Measurements from ENCODE around the gene LARGE1. TPM values are rescaled to one million over a fixed set of nuclear protein-coding genes. Genes with fewer than 3 reads are reported as not detected.

The LARGE1 gene
- polyA plus RNA-seq, 3 donors = 0.05 to 0.13 TPM; not detected in 1

GRCh38 chr22:33659448-33659847 lies 260.8 kb downstream of the LARGE1 start:
- H3K9ac ChIP-seq (ENCODE audit: insufficient read depth, low read length, poor library complexity, severe bottlenecking) = no peak overlapping the region
- H3K4me3 ChIP-seq (replicated peaks in 1 of 3; ENCODE audit: low read depth in 2 of 3, low read length in 3 of 3) = no peak overlapping the region
- H3K4me2 ChIP-seq (replicated peaks; ENCODE audit: extremely low read depth, low read length, poor library complexity, severe bottlenecking) = no peak overlapping the region
- no peak overlapping the region for H3K27ac ChIP-seq (ENCODE audit: low read depth in 1 of 2, low read length in 2 of 2)
- peaks cover 33 to 52% of the 10 kb centered on the region in 2 donors for H3K9me3 ChIP-seq (replicated peaks in 1 of 2; ENCODE audit: control insufficient read depth in 1 of 2, insufficient read depth in 1 of 2, low read length in 2 of 2)
- Mint-ChIP-seq H3K27me3 (ENCODE audit: low read depth in 3 of 3) (no peaks in the 10 kb centered on the region), H3K27ac (no peak overlapping the region), H3K36me3 (no peaks in the 10 kb centered on the region), H3K4me3 (no peak overlapping the region), H3K9me3 (peaks cover 8 to 48% (median 16%) of the 10 kb centered on the region in 7 donors), H3K4me1 (no peaks in the 10 kb centered on the region)
- intact Hi-C loops (cut with micrococcal nuclease) = no loop called here
- no peaks in the 10 kb centered on the region for H3K4me1 ChIP-seq (ENCODE audit: control insufficient read depth in 1 of 2, insufficient read depth in 2 of 2, low read length in 2 of 2)
- H3K36me3 ChIP-seq (replicated peaks in 1 of 2; ENCODE audit: control insufficient read depth in 1 of 2, insufficient read depth in 2 of 2, low read length in 2 of 2) = no peaks in the 10 kb centered on the region
- TF ChIP-seq CTCF (IDR thresholded peaks at IDR 0.05) = no peak
- no peak overlapping the region for H2AFZ ChIP-seq (ENCODE audit: insufficient read depth, low read depth, low read length, poor library complexity, severe bottlenecking)
- H3K79me2 ChIP-seq (ENCODE audit: insufficient read depth, low read length) = no peaks in the 10 kb centered on the region
- H3K27me3 ChIP-seq (ENCODE audit: control insufficient read depth in 2 of 2, insufficient read depth in 2 of 2, low read length in 2 of 2) = no peaks in the 10 kb centered on the region
- H4K20me1 ChIP-seq (ENCODE audit: insufficient read depth, low read length) = no peaks in the 10 kb centered on the region
- WGBS (ENCODE audit: insufficient coverage) = 89% methylated on average over 2 of the region's 2 CpGs
- no peak for DNase-seq

- H3K4me3 Mint-ChIP-seq = no peak overlapping the region
- Histone ChIP-seq H3K27me3 (ENCODE audit: control insufficient read depth in 2 of 2, insufficient read depth in 2 of 2, low read length in 2 of 2) (no peaks in the 10 kb centered on the region), H3K79me2 (ENCODE audit: insufficient read depth, low read length) (no peaks in the 10 kb centered on the region), H3K36me3 (replicated peaks in 1 of 2; ENCODE audit: control insufficient read depth in 1 of 2, insufficient read depth in 2 of 2, low read length in 2 of 2) (no peaks in the 10 kb centered on the region), H3K4me3 (replicated peaks in 1 of 3; ENCODE audit: low read depth in 2 of 3, low read length in 3 of 3) (no peak overlapping the region), H3K9ac (ENCODE audit: insufficient read depth, low read length, poor library complexity, severe bottlenecking) (no peak overlapping the region), H4K20me1 (ENCODE audit: insufficient read depth, low read length) (no peaks in the 10 kb centered on the region), H3K27ac (ENCODE audit: low read depth in 1 of 2, low read length in 2 of 2) (no peak overlapping the region), H2AFZ (ENCODE audit: insufficient read depth, low read depth, low read length, poor library complexity, severe bottlenecking) (no peak overlapping the region), H3K9me3 (replicated peaks in 1 of 2; ENCODE audit: control insufficient read depth in 1 of 2, insufficient read depth in 1 of 2, low read length in 2 of 2) (peaks cover 29 to 53% of the 10 kb centered on the region in 2 donors), H3K4me1 (ENCODE audit: control insufficient read depth in 1 of 2, insufficient read depth in 2 of 2, low read length in 2 of 2) (no peaks in the 10 kb centered on the region), H3K4me2 (replicated peaks; ENCODE audit: extremely low read depth, low read length, poor library complexity, severe bottlenecking) (no peak overlapping the region)
- no peaks in the 10 kb centered on the region for H3K27me3 Mint-ChIP-seq (ENCODE audit: low read depth in 3 of 3)
- no peaks in the 10 kb centered on the region for H3K4me1 Mint-ChIP-seq
- 63% methylated on average over 2 of the region's 3 CpGs for WGBS (ENCODE audit: insufficient coverage)
- DNase-seq = no peak
- no peak overlapping the region for H3K27ac Mint-ChIP-seq
- H3K36me3 Mint-ChIP-seq = no peaks in the 10 kb centered on the region
- peaks cover 4 to 44% (median 16%) of the 10 kb centered on the region in 7 donors for H3K9me3 Mint-ChIP-seq
- intact Hi-C loops (cut with micrococcal nuclease) = no loop called here
- no peak for TF ChIP-seq CTCF (IDR thresholded peaks at IDR 0.05)
Measured at GRCh38 chr22:33658775-33659174, 261.5 kb downstream of the LARGE1 start.
